Measurements from ENCODE around the gene SMG5.
A peak's percentile ranks its signal among the peaks of the same experiment; 100 is the strongest.
"Not testable (repeated sequence)": the region's sequence is repeated elsewhere in the genome, so short reads cannot be mapped to it uniquely, and the experiment has no call there.

The SMG5 gene

GRCh38 chr1:156282479-156283222 lies at the start of gene SMG5:
Gene SMG5 (minus strand): TSS chr1:156282825. CDS start chr1:156282680, 145 bp downstream.
- DNase-seq (ENCODE audit: low read depth in 2 of 2), result peak; percentile 91 to 97

DNA sequence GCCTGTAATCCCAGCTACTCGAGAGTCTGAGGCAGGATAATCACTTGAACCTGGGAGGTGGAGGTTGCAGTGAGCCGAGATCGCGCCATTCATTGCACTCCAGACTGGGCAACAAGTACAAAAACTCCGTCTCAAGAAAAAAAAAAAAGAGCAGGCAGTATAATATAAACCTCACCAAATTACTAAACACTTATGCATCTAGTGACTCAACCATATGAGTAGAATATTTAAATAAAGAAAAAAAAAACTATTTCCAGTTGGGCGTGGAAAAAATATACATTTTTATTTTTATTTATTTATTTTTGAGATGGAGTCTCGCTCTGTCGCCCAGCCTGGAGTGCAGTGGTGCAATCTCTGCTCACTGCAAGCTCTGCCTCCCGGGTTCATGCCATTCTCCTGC lies 40.6 kb upstream of the SMG5 start:
- DNase-seq (ENCODE audit: low read depth in 2 of 2), result not testable (repeated sequence)

GRCh38 chr1:156320560-156320959 lies 37.9 kb upstream of the SMG5 start:
- no peak for DNase-seq (ENCODE audit: low read depth in 2 of 2)

GRCh38 chr1:156319664-156320063 lies 37.0 kb upstream of the SMG5 start:
- no peak for DNase-seq (ENCODE audit: low read depth in 2 of 2)

DNA sequence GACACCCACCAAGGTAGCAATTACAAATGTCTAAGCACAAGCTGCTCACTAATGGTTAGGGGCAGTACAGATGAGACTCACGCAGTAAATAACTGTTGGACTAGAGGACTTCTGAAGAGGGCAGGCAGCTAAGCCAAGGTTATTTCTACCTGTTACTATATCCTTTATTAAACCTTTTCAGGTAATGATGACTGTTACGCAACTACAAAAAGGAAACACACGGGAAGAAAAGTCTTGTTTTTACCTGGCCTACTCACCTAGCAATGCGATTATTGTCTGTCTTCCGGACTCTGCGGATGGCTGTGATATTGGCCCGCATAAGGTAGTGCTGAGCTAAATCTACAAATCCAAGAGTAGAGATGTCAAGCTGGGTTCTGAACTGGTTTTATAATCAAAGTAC lies 34.3 kb upstream of the SMG5 start:
- no peak for DNase-seq (ENCODE audit: low read depth in 2 of 2)

- no peak for DNase-seq (ENCODE audit: low read depth in 2 of 2)
Observed at GRCh38 chr1:156310962-156311361, 28.3 kb upstream of the SMG5 start.

- DNase-seq (ENCODE audit: low read depth in 2 of 2), result no peak
Observed at GRCh38 chr1:156308078-156308477, 25.5 kb upstream of the SMG5 start.

- DNase-seq (ENCODE audit: low read depth in 2 of 2), result no peak
Observed at GRCh38 chr1:156305215-156305614, 22.6 kb upstream of the SMG5 start.

- DNase-seq (ENCODE audit: low read depth in 2 of 2), result no peak
Observed at GRCh38 chr1:156303241-156303640, 20.6 kb upstream of the SMG5 start.

- DNase-seq (ENCODE audit: low read depth in 2 of 2), result no peak
Observed at GRCh38 chr1:156298852-156299357, 16.3 kb upstream of the SMG5 start, which contains the start of gene VHLL. Gene VHLL (minus strand): TSS chr1:156299307. CDS start chr1:156299189, 118 bp downstream.

DNA sequence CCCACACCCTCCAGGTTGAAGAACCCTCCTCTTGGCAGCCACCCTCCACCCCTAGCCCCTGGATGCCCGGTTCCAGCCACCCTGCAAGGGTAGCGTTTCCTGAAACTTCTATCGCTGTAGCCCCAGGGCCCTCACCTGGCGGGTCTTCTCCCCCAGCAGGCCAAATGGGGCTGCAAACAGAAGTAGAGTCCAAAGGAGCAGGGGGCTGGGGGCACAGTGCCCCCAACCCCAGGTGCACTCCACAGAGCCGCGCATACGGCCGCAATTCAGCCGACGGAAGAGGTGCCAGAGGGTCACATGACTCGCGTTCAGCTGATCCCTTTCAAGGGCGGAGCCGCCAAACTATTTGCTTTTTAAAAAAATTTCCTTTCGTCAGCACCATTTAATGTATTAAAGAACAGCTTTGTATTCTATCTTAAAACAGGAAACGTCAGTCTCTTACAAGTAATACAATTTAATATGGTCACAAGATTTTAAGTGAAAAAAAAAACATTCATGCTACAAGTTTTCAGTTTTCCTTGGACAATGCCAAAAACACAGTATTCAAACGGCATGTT lies 12.8 kb upstream of the SMG5 start, which contains the start of gene GLMP:
TSS of gene GLMP (minus strand) at position 289 of the 557 bp plus-strand sequence. CDS start at position 255, 34 bp downstream.
- DNase-seq (ENCODE audit: low read depth in 2 of 2), result peak; percentile 32 to 37

DNA sequence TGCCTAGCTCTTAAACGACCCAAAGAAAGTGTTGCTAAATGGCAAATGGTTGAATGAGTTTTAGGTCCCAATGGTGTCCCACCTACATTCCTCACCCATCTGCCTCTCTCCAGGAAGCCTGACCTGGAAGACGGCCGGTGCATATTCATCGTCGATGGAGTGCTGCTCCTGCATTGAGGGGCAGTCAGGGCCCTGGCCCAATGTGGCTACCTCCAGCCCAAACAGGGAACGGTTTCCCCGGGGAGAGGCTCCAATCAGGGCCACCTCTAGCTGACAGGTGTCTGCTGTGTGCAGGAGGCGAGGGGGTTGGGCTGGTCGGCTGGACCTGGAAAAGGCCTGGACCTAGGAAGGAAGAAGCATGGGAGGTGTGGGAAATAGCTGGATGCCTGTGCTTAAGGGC lies 11.3 kb upstream of the SMG5 start:
- no peak for DNase-seq (ENCODE audit: low read depth in 2 of 2)

- no peak for DNase-seq (ENCODE audit: low read depth in 2 of 2)
Observed at GRCh38 chr1:156293098-156293434, 10.4 kb upstream of the SMG5 start.

- no peak for DNase-seq (ENCODE audit: low read depth in 2 of 2)
Observed at GRCh38 chr1:156291226-156292061, 8.8 kb upstream of the SMG5 start.

GRCh38 chr1:156289857-156290256 lies 7.2 kb upstream of the SMG5 start:
- DNase-seq (ENCODE audit: low read depth in 2 of 2), result no peak

- DNase-seq (ENCODE audit: low read depth in 2 of 2), result no peak
Observed at GRCh38 chr1:156286061-156286460, 3.4 kb upstream of the SMG5 start.

GRCh38 chr1:156285437-156285836 lies 2.8 kb upstream of the SMG5 start:
- no peak for DNase-seq (ENCODE audit: low read depth in 2 of 2)

DNA sequence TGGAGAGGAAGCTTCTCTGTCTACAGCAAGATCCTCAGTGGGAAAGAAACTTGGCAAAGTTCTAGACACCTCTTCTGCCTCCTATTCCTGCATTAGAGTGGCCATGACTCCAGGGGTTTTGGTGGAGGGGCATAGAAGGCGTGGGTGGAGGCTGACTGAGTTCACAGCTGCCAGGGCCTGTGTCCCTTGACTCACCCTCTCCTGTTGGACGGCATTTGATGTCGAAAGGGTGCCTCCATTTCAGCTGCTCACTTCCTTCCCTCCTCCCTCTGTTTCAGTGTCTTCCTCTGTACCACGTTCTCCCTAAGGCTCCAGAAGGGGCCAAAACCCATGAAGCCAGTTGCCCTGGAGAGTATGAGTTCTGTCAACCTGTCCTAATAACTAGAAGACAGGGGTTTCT lies 2.1 kb upstream of the SMG5 start:
- no peak for DNase-seq (ENCODE audit: low read depth in 2 of 2)

GRCh38 chr1:156284112-156284511 lies 1.5 kb upstream of the SMG5 start, which contains the start of gene TMEM79:
Gene TMEM79 (plus strand): TSS chr1:156284325. CDS start chr1:156285227, 902 bp downstream.
- no peak for DNase-seq (ENCODE audit: low read depth in 2 of 2)

DNA sequence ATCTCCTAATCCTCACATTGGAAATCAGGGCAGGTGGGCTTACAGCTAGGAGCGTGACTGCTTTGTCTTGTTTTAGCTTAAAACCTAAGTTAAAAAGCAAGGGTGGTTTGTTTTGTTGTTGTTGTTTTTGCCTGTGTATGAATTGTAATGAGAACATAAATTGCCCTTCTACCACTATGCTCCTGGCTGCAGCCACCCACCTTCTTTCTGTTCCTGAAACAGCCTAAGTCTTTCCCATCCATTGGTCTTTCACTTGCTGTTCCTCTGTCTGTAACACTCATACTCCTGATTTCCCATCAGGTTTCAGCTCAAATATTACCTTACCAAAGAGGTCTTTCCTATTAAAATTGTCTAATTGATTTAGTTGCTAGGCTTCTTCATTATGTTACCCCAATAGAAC lies 896 bp upstream of the SMG5 start:
- no peak for DNase-seq (ENCODE audit: low read depth in 2 of 2)

GRCh38 chr1:156281693-156282478 lies 739 bp downstream of the SMG5 start:
- peak in 1 of 2 donors; percentile 19 for DNase-seq (ENCODE audit: low read depth in 2 of 2)
